Left ventricle myocardium superior (tissue), 1 donor: Measurements from ENCODE around the gene HSPA2. TPM values are rescaled to one million over a fixed set of nuclear protein-coding genes. Genes with fewer than 3 reads are reported as not detected.

Experiments
- ATAC-seq: fragments of 200-7000 bp; cut with Tn5 transposase; one replicate; pipeline ENCODE4 v1.9.1; 2020; ENCODE audit warnings: mild to moderate bottlenecking, moderate library complexity
- DNase-seq: peaks from one replicate; pipeline ENCODE4 v3.0.0-alpha.2; 2020
- intact Hi-C: fragments of 100-400 bp; cut with micrococcal nuclease; formaldehyde crosslinking; loops from one replicate; pipeline ENCODE4 v1.11.0; 2022
- total RNA-seq: library from RNA; stranded (reverse); fragmentation: NEBNext Ultra II Directional; extraction: Animal tissue kit (Norgen Biotek cat#: 25700); gene quantifications from one replicate; pipeline ENCODE4 v1.2.1, GENCODE V29; 2021
- donor health status: DM: no; HTN: yes; CAD: no; lungs with severe emphysema.

The HSPA2 gene
- total RNA-seq, 1 donor from 2014 or later = 13.8 TPM

DNA sequence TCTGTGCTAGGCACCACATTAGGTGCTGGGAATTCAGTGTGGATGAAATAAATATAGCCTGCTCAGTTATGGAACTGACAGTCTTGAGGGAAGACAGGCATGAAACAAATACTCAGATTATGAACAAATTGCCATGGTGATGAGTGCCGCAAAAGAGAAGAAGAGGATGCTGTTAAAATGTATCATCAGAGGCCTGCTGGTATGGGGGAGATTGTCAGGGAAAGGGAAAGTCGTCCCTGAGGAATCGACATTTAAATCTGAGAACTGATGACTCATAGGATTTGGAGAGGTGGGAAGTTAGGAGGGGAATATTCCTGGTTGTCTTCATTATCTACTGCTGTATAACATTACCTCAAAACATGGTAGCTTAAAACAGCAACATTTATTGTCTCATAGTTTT lies 51.3 kb downstream of the HSPA2 start:
- DNase-seq (no peak), ATAC-seq (no peak)
- intact Hi-C loops = no loop called here

Other genes with a start within 250 kb of the HSPA2 start
- gene ESR2, start 246.4 kb upstream of the HSPA2 start, total RNA-seq = 0.47 TPM
- gene MTHFD1, start 152.4 kb upstream of the HSPA2 start, total RNA-seq = 60.6 TPM
- 0.30 TPM for gene AKAP5, start 75.2 kb upstream of the HSPA2 start, total RNA-seq
- 17.1 TPM for gene ZBTB25, start 36.9 kb upstream of the HSPA2 start, total RNA-seq
- gene ZBTB1, start 36.0 kb upstream of the HSPA2 start, total RNA-seq = 23.7 TPM
- gene PPP1R36, start 9.2 kb downstream of the HSPA2 start, total RNA-seq = not detected
- 22.0 TPM for gene PLEKHG3, start 163.7 kb downstream of the HSPA2 start, total RNA-seq